Lower leg skin (tissue), 3 donors: ENCODE measurements around the gene LRP3.

Source experiments
- CTCF ChIP-seq, 3 donors: fragments of 450-650 bp; IDR thresholded peaks; one replicate each; pipeline ENCODE4 v1.5.1; 2016; ENCODE audit warnings: antibody characterized with exemption in 3 of 3, mild to moderate bottlenecking in 3 of 3, moderate library complexity in 2 of 3
- POLR2A ChIP-seq, 2 donors: fragments of 450-650 bp; IDR thresholded peaks; one replicate each; pipeline ENCODE4 v1.6.1; 2016 to 2017; ENCODE audit warnings: antibody characterized with exemption in 2 of 2, mild to moderate bottlenecking in 1 of 2, moderate library complexity in 1 of 2

DNA sequence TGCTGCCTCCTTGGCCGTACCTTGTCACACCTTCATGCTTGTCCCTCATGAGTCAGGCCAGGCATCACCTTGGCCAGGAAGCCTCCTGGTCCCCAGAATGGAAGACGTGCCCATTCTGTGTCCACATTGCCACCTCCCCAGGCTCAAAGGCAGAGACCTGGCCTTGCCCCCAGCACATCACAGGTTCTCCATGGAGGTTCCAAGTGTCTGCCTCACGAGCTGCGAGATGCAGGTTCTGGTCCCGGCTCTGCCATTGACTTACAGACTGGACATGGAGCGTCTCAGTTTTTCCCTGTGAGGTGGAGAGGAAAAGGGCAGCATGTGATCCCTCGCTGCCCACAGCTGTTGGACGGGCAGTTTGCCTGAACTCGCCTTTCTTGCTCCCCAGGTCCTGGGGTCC lies 40.6 kb downstream of the LRP3 start:
- no peak for TF ChIP-seq CTCF (IDR thresholded peaks at IDR 0.05)
- no peak for TF ChIP-seq POLR2A (IDR thresholded peaks at IDR 0.05)
